SJSA1 (cell line): Measurements from ENCODE around the gene AIMP1. TPM values are rescaled to one million over a fixed set of nuclear protein-coding genes. Genes with fewer than 3 reads are reported as not detected.

ENCODE experiments used
- DNase-seq, 2 experiments: peaks; one replicate each; pipeline ENCODE4 v3.0.0-alpha.2; 2015 to 2020; ENCODE audit warnings: low spot score in 2 of 2, low read depth in 1 of 2
- H3K27ac ChIP-seq: fragments of 250-450 bp; sonication (Bioruptor Pico); 2 replicates; pipeline ENCODE4 v1.5.1; 2020; ENCODE audit warnings: mild to moderate bottlenecking, moderate library complexity
- H3K27me3 ChIP-seq: fragments of 250-450 bp; sonication (Bioruptor Pico); replicated peaks from 2 replicates; pipeline ENCODE4 v1.5.1; 2020; ENCODE audit warnings: mild to moderate bottlenecking, moderate library complexity
- H3K36me3 ChIP-seq: fragments of 250-450 bp; sonication (Bioruptor Pico); 2 replicates; pipeline ENCODE4 v1.5.1; 2020; ENCODE audit warnings: mild to moderate bottlenecking
- H3K4me1 ChIP-seq: fragments of 250-450 bp; sonication (Bioruptor Pico); replicated peaks from 2 replicates; pipeline ENCODE4 v1.6.1; 2021; ENCODE audit warnings: mild to moderate bottlenecking
- H3K4me3 ChIP-seq: fragments of 250-450 bp; sonication (Bioruptor Pico); 2 replicates; pipeline ENCODE4 v1.5.1; 2020; ENCODE audit warnings: mild to moderate bottlenecking
- H3K9me3 ChIP-seq: fragments of 250-450 bp; sonication (Bioruptor Pico); replicated peaks from 2 replicates; pipeline ENCODE4 v1.5.1; 2020; ENCODE audit warnings: mild to moderate bottlenecking
- total RNA-seq: library from RNA; depleted of rRNA; stranded (reverse); fragments of >200 nt; shearing (Covaris generic); gene quantifications from 2 replicates; pipeline ENCODE4 v1.2.3, GENCODE V29; 2014; rRNA removed

AIMP1 gene
- total RNA-seq = 48.2 and 57.0 TPM in 2 replicates

DNA sequence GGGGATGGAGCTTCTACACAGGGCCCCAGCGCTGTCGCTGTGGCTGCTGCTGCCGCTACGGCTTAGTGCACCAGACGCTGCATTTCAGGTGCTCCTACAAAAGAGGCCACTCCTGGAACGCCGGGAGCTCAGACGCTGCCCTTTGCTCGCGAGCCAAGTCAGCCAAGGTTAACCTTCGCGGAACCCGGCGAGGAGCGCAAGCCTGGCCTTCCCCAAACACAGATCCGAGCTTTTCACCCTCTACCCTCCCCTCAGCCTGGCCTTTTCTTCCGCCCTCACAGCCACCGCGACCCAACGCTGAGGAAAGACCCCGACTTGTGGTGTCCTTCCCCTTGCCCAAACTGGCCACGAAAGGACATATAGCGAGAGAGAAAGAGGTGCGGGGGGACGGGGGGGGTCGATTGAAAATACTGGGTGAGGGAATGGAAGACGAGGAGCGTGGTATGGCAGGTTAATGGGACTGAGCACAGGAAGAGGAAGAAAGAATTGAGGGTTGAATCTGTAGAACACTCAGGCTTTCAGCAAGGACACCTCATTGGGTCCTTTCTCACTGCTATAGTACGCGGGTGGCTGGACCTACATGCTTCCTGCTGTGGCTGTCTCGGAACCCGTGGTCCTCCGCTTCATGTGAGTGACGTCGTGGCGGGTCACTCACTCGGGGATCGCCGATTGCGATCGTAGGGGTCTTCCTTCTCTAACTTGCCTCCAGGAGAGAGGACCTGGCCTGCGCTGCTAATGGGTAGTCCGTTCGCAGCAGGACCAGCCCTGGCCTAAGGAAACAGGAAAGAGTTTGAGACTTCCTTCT lies at the start of gene AIMP1, which contains the start of gene TBCK:
Gene AIMP1 (plus strand): TSS at position 583 of the 805 bp plus-strand sequence. CDS start 8,460 bp downstream, outside the sequence.
Gene TBCK (minus strand): TSS at position 242 of the 805 bp plus-strand sequence. CDS start 7,249 bp downstream, outside the sequence.
- Histone ChIP-seq H3K4me3 (peak within 1 kb of the TSS; percentile 60), H3K4me1 (peaks cover 10% of the 10 kb centered on the region), H3K27me3 (no peaks in the 10 kb centered on the region), H3K36me3 (no peaks in the 10 kb centered on the region; the same call in 1 of the 2 replicates), H3K9me3 (no peaks in the 10 kb centered on the region), H3K27ac (peak within 1 kb of the TSS; percentile 98)
- DNase-seq = peak; percentile 90 to 98

DNA sequence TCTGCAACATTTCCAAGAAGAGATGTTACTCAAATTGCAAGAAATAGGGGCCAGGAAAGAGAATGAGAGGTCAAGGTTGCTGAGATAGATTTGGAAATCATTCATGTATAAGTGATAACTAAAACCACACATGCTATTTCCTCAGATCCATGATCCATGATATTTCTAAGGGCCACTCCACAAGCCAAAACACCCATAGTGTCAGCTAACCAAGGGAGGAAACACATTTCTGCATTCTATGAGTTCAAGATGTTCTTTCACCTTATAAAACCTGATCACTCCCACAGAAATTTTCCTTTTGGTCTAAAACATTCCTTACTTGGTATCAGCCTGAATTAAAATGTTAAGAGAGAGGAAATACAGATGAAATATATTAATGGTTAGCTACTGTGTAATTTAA lies 47.6 kb upstream of the AIMP1 start:
- Histone ChIP-seq H3K27me3 (no peaks in the 10 kb centered on the region), H3K4me3 (no peak overlapping the region), H3K9me3 (no peaks in the 10 kb centered on the region), H3K27ac (no peak overlapping the region), H3K4me1 (peaks cover 4% of the 10 kb centered on the region; the same call in 1 of the 2 replicates), H3K36me3 (no peaks in the 10 kb centered on the region)
- no peak for DNase-seq

DNA sequence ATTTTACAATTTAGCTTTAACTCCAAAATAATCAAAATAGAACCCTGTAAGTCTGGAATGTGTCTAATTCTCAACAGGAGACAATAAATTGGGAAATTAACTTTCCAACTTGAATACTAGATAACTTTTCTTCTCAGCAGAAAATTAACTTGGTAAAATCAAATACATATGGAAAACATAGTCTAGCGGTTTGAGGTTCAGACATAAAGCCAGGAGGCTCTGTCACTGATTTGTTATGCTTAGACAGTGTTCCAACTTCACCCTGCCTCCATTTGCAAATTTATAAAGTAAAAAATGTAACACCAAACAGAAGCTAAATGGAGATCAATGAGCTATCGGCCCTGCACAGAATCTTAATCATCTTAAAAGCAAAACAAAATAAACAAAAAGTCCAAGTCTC lies 46.6 kb upstream of the AIMP1 start:
- Histone ChIP-seq H3K27me3 (no peaks in the 10 kb centered on the region), H3K27ac (no peak overlapping the region), H3K4me1 (peaks cover 11% of the 10 kb centered on the region; the same call in 1 of the 2 replicates), H3K4me3 (no peak overlapping the region), H3K36me3 (peaks cover 2% of the 10 kb centered on the region; the same call in 1 of the 2 replicates), H3K9me3 (no peaks in the 10 kb centered on the region)
- no peak for DNase-seq

DNA sequence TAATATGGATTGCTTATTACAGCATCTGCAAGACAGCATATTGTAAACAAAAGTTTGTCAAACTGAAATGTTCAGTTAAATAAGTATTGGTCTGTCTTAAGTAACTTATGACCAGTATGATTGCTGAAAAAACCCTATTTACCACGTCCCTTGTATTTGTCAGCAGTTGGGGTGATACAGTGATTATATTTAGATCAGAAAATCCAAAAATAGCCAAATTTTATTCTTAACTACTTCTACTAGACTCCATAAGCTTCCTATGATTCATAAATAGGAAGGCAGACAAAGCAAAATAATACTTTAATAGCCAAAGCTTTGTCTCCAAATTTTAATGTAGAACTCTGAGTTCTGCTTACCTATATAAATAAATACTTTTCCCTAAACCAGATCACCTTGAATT lies 45.6 kb upstream of the AIMP1 start:
- Histone ChIP-seq H3K4me3 (no peak overlapping the region), H3K27ac (no peak overlapping the region), H3K27me3 (no peaks in the 10 kb centered on the region), H3K36me3 (peaks cover 3% of the 10 kb centered on the region; the same call in 1 of the 2 replicates), H3K4me1 (peaks cover 11% of the 10 kb centered on the region; the same call in 1 of the 2 replicates), H3K9me3 (no peaks in the 10 kb centered on the region)
- DNase-seq = no peak

DNA sequence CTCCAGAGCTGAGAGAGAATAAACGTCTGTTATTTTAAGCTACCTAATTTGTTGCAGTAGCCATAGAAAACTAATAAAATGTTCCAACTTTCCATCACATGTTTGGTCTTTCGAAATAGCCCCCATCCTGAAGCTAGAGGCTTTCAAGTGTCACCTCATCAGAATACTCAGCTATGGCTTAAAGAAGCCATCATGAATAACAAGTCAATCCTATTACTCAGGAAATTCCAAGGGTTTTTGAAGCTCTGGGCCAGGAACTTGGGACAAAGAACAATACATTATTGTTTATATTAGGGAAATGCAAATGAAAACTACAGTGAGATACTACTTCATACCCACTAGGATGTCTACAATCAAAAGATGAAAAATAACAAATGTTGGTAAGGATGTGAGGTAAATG lies 42.5 kb upstream of the AIMP1 start:
- H3K27ac ChIP-seq = no peak overlapping the region
- peak in 1 of 2 experiments; percentile 17 for DNase-seq
- peaks cover 3% of the 10 kb centered on the region; the same call in 1 of the 2 replicates for H3K36me3 ChIP-seq
- no peaks in the 10 kb centered on the region for H3K27me3 ChIP-seq
- H3K4me3 ChIP-seq = no peak overlapping the region
- peaks cover 18% of the 10 kb centered on the region for H3K4me1 ChIP-seq
- no peaks in the 10 kb centered on the region for H3K9me3 ChIP-seq

DNA sequence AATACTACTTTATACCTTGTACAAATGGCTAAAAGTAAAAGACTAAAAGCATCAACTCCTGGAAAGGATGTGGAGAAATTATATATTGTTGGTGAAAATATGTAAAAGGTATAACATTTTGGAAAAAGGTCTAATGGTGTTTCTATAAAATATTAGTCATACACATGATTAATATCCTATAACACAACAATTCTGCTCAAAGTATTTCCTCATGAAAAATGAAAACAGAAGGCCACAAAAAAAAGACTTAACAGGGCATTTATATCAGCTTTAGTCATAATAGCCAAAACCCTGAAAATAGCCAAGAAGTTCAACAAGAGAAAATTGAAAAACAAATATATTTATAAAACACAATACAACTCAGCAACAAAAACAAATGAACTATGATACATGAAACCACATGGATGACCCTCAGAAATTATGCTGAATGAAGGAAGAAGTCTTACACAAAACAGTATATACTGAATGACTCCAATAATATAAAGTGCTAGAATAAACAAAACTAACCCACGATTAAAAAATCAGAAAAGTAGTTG lies 39.1 kb upstream of the AIMP1 start:
- no peaks in the 10 kb centered on the region for H3K9me3 ChIP-seq
- H3K36me3 ChIP-seq = peaks cover 3% of the 10 kb centered on the region; the same call in 1 of the 2 replicates
- no peak overlapping the region for H3K4me3 ChIP-seq
- peak in 1 of 2 experiments; percentile 9 for DNase-seq
- no peak overlapping the region for H3K27ac ChIP-seq
- no peaks in the 10 kb centered on the region for H3K27me3 ChIP-seq
- peaks cover 18% of the 10 kb centered on the region for H3K4me1 ChIP-seq

DNA sequence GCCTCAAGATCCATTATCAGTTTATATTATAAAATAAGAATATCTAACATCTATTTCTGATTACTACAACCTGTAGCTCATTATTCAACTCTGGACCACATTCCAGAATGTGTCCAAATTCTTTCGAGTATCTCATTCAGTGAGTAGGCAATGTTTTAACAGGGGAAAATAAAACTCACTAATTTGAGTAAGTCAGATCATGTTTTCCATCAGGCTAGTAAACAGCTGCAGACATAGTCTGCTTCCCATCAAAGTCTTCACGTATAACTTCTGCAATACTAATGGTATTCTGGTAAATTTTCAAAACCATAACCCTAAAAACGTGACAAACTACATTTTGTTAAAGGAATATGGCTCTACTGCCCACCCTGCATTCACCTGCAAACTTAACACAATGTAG lies 32.1 kb upstream of the AIMP1 start:
- Histone ChIP-seq H3K4me3 (no peak overlapping the region), H3K27me3 (no peaks in the 10 kb centered on the region), H3K4me1 (peaks cover 11% of the 10 kb centered on the region), H3K36me3 (peaks cover 4% of the 10 kb centered on the region), H3K27ac (no peak overlapping the region), H3K9me3 (no peaks in the 10 kb centered on the region)
- DNase-seq = no peak

DNA sequence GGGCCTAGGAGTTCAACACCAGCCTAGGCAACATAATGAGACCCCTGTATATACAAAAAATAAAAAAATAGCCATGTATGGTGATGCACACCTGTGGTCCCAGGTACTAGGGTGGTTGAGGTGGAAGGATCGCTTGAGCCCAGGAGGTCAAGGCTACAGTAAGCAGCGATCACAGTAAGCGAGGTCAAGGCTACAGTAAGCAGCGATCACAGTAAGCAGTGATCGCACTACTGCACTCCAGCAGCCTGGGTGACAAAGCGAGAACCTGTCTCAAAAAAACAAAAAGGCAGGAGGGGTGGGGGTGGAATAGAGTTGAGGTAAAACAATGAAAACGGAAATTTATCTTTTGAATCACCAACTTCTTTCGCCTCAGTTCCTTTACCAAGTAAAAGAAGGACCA lies 29.7 kb upstream of the AIMP1 start:
- Histone ChIP-seq H3K4me3 (no peak overlapping the region), H3K9me3 (no peaks in the 10 kb centered on the region), H3K27me3 (no peaks in the 10 kb centered on the region), H3K4me1 (peaks cover 11% of the 10 kb centered on the region), H3K36me3 (peaks cover 10% of the 10 kb centered on the region), H3K27ac (peak overlapping the region; percentile 62; the same call in 1 of the 2 replicates)
- DNase-seq = no peak

DNA sequence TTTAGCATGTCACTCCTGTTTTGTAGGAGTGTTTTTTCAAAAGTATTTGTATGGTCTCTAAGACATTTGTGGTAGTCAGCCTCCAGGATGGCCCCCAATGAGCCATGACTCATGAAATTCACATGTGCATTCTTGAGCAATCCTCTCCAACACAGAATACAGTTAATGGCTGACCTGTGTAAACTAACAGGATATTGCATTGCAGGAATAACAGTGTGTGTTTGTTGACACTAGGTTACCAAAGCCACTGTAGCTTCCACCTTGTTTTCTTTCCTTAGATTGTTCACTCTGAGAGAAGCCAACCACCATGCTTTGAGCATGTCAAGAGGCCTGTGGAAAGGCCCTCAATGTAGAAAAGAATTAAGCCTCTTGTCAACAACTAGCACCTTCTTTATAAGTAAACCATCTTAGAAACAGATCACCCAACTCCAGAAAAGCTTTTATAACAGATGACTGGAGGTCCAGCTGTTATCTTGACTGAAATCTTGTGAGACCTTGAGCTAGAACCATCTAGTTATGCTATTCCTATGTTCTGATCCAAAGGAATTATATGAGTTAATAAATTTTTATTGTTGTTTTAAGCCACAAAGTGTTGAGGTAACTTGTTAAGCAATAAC lies 28.9 kb upstream of the AIMP1 start:
- Histone ChIP-seq H3K36me3 (peaks cover 14% of the 10 kb centered on the region), H3K27ac (peak overlapping the region; percentile 62)
- DNase-seq = peak; percentile 57 to 62

DNA sequence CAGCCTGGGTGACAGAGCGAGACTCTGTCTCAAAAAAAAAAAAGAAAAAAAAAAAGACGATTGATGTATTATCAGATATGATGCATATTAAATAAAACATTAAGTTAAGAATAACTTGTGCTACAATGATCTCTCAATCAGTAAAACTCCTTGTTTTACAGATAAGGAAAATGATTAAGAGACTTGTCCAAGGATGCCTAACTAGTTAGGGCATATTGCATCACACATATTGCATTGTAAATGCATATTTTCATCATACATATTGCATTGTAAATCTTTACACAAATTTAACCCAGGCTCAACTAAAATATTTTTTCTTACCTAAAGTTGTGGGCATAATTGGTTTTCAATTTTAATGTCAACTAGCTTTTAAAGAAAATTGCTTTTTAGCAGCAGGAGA lies 26.6 kb upstream of the AIMP1 start:
- Histone ChIP-seq H3K4me1 (peaks cover 11% of the 10 kb centered on the region), H3K4me3 (no peak overlapping the region), H3K27ac (no peak overlapping the region), H3K27me3 (no peaks in the 10 kb centered on the region), H3K9me3 (no peaks in the 10 kb centered on the region), H3K36me3 (peaks cover 22% of the 10 kb centered on the region)
- DNase-seq = no peak

More for the DNA sequence above, 28.9 kb upstream of the AIMP1 start:
- Histone ChIP-seq H3K4me1 (peaks cover 11% of the 10 kb centered on the region), H3K4me3 (no peak overlapping the region), H3K9me3 (no peaks in the 10 kb centered on the region), H3K27me3 (no peaks in the 10 kb centered on the region)

DNA sequence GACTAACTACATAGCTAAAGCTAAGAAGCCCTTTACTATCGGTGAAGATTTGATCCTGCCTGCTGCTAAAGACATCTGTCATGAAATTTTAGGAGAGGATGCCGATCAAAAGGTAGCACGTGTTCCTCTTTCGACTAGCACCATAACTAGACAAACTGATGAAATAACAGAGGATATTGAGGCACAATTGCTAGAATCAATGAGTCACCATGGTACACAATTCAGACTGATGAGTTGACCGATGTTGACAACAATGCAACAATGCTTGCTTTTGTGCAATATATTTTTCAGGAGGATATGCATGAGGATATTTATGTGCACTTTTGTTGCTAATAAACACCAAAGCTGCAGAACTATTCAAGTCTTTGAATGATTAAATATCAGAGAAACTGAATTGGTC lies 24.7 kb upstream of the AIMP1 start:
- Histone ChIP-seq H3K9me3 (no peaks in the 10 kb centered on the region), H3K27ac (no peak overlapping the region), H3K36me3 (peaks cover 24% of the 10 kb centered on the region), H3K27me3 (no peaks in the 10 kb centered on the region), H3K4me1 (peaks cover 11% of the 10 kb centered on the region), H3K4me3 (no peak overlapping the region)
- DNase-seq = no peak

DNA sequence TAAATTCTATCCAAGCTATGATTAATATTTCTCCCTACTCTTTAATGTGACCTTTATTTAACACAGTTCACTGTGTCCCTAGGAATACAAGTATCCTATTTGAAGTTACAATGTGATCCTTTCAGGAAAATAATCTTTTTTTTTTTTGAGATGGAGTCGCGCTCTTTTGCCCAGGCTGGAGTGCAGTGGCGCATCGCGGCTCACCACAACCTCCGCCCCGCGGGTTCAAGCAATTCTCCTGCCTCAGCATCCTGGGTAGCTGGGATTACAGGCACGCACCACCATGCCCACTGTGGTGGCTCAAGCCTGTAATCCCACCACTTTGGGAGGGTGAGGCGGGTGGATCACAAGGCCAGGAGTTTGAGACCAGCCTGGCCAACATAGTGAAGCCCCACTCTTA lies 22.3 kb upstream of the AIMP1 start:
- Histone ChIP-seq H3K27me3 (no peaks in the 10 kb centered on the region), H3K27ac (no peak overlapping the region), H3K9me3 (no peaks in the 10 kb centered on the region), H3K4me3 (no peak overlapping the region), H3K4me1 (no peaks in the 10 kb centered on the region), H3K36me3 (peaks cover 20% of the 10 kb centered on the region)
- DNase-seq = no peak

DNA sequence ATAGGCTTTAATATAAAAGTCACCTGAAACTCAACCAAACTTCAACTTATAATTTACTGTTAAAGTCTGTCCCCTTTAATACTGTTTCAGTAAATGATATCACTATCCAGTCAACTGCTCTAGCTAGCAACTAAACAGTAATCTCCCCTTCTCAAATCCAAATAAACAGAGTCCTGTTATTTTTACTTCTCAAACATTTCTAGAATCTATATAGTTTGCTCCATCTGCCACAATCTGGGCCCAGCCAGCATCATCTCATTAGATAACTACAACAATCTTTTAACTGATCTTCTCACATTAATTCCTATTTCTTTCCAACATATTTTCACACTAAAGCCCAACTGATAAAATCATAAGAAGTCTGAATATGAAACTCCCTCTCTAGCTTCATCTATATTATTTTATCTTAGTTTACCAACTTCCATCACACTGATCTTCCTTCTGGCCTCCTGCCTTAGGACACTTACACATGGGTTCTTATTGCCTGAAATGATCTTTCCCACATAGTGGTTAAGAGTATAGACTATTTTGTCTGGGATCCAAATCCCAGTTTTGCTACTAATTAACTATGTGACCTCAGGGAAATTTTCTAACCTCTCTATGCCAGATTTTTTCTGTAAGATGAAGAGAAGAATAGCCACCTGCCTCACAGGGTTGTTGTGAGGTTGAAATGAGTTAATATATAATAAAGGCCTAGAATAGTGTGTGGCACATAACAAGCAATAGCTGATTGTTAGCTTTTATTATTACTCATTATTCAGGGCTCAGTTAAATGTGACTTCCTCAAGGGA lies 18.9 kb upstream of the AIMP1 start:
- Histone ChIP-seq H3K4me3 (no peak overlapping the region), H3K9me3 (no peaks in the 10 kb centered on the region), H3K27ac (no peak overlapping the region), H3K36me3 (peaks cover 10% of the 10 kb centered on the region), H3K4me1 (no peaks in the 10 kb centered on the region), H3K27me3 (no peaks in the 10 kb centered on the region)
- no peak for DNase-seq
